ENCODE measurements around the gene GLDC.
"Not testable (repeated sequence)": the region's sequence is repeated elsewhere in the genome, so short reads cannot be mapped to it uniquely, and the experiment has no call there.

The GLDC gene

DNA sequence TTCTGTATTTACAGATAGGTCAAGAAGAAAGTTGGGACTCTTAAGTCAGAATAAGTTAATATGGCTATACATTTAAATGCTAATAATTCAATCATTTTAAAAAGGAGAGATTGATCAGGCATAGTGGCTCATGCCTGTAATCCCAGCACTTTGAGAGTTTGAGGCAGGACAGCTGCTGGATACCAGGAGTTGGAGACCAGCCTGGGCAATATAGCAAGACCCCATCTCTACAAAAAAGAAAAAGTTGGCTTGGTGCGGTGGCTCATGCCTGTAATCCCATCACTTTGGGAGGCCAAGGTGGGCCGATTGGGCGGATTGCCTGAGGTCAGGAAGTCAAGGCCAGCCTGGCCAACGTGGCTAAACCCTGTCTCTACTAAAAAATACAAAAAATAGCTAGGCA lies 15.0 kb upstream of the GLDC start:
- no peak for DNase-seq

DNA sequence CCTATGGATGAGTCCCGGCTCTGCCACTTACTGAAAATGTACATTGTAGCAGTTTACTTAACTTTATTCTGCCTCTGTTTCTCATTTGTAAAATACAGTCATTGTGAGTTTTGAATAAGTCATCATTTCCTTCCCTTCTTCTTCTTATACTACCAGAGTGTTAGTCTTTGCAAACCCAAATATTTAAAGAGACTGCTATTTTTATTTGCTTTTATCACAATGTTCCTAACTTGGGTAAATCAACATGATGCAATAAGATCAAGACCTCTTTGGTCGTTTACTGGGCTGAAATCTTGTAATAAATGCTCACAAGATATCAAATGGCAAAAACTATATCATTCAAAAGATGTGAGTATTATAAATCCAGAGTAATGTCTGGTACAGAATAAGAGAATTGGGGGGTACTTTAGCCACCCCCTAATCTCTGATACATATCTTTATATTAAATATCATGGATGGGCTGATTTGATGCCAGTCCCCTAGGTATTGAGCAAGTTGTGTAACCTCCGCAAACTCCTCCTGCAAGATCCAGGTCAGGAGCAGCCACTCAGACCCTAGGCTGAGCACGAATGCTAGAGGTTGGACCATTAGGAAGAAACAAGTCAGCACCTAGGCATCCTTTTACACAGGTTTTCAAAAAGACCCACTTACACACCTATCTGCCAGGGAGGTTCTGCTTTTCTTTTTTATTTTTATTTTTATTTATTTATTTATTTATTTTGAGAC lies 13.3 kb upstream of the GLDC start:
- DNase-seq, result no peak

DNA sequence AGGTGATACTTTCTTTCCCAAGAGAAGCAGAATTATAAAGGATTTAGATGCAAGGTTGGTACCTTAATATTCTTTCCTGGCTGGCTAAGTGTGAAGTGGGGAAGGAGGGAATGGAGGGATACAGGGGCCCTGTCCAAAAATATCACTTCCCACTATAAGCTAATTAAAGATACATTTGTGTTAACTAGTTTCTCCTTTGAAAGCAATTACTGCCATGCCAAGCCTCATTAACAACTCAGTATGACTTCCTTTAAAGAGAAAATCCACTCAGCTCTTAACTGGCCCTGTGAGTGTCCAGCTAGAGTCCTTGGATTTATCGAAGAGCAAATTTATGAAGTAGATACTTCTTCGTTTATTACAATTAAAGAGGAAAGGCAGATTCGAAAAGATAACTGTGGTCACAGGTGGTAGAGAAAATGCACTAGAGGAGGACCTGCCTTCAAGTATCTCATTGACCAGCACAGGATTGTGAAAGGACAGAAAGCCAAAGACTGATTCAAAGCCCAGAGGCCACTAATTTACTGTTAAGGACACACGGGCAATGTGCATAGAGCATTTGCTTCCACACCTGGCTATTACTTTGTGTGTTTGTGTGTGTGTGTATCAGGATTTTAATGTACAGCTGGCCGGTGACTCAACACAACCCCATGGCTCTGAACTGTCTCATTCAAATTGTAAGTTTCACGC lies 11.2 kb upstream of the GLDC start:
- DNase-seq, result no peak

DNA sequence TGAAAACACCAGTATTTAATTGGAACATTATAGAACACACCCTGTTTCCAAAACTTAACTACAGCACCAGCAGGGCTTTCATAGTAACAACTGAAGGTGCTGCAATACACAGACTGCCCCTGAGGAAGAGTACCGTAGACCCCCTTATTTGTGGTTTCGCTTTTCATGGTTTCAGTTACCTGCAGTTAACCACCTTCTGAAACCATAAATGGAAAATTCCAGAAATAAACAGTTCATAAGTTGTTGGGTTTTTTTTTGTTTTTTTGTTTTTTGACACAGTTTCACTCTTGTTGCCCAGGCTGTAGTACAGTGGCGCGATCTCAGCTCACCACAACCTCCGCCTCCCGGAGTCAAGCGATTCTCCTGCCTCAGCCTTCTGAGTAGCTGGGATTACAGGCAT lies 9.5 kb upstream of the GLDC start:
- DNase-seq, result no peak

DNA sequence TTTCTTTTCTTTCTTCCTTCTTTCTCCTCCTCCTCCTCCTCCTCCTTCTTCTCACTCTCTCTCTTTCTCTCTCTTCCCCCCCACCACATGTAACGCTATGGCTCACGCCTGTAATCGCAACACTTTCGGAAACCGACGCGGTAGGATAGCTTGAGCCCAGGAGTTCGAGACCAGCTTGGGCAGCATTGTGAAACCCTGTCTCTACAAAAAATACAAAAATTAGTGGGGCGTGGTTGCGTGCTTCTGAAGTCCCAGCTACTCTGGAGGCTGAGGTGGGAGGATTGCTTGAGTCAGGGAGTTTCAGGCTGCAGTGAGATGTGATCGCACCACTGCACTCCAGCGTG lies 736 bp upstream of the GLDC start:
- DNase-seq, result no peak

DNA sequence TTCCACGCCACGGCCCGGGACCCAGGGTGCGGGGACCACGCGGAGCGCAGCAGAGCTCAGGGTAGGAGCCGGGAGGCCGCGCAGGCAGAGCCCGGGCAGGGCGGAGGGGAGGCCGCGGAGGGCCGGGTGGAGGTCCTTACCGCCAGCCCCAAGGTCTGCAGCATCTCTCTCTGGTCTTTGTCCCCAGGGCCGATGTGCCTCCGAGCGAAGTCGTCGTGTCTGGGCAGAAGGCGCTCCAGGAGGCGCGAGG lies 499 bp downstream of the GLDC start:
- not testable (repeated sequence) for DNase-seq

DNA sequence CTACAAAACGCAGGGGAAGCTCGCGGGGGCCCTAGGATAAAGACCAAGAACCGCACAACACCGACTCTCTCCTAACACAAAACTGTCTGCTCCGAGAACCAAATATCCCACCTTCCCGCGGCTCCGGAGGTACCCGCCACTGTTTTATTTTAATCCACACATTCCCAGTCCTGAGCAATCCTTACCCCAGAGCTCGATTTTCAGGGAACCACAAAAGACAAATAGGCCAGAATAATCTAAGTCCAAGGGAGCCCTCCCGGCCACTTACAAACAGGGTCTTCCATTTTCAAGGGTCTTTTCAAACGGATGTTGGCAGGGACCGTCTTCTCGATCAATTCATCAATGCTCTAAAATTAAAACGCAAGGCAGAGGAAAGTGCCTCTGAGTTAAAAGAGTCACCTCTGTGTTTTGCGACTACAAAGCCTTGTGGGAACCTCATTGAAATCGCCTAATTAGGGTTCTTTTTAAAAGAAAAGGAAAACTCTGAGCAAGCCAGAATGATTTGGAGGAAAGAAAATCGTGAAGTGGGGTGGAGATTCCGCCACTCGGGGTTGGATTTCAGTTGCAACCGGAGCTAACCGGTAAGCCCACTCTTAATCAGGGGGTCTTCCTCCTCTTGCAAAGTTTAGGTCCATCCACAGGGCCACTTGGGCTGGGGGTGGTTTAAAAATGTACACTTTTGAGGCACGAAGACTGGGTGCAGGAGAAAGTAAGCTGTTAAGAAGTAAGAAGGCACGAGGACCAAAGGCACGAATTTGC lies 1.0 kb downstream of the GLDC start:
- DNase-seq, result no peak

DNA sequence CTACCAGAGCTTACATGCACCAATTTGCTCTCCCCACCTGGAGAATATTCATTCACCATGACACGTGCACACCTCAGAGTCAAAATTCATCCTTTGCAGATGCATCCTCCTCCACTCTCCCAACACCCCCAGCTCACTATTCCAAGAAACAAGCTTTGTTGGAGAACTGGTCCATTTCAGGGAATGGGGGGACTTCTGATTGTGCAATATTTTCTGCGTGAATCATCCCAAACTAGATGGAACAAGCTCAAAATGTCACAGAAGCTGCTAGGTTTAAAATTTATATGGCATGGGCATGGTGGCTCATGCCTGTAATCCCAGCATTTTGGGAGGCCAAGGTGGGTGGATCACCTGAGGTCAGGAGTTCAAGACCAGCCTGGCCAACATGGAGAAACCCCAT lies 3.6 kb downstream of the GLDC start:
- DNase-seq, result no peak

DNA sequence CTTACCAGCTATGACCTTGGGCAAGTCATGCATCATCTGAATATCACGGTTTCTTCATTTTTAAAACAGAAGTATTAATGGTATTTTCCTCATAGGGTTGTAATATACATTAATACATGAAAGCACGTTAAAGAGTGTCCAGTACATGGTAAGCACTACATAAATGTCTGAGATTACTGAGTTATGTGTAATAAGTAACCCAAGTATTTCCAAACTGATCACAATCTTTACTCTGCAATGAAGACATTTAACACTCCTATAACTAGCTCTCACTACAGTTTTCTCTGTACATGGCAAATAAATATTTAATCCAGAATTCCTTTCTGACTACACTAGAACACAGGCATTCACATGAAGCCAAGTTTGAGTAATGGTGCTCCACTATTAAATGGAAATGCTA lies 4.0 kb downstream of the GLDC start:
- DNase-seq, result no peak

DNA sequence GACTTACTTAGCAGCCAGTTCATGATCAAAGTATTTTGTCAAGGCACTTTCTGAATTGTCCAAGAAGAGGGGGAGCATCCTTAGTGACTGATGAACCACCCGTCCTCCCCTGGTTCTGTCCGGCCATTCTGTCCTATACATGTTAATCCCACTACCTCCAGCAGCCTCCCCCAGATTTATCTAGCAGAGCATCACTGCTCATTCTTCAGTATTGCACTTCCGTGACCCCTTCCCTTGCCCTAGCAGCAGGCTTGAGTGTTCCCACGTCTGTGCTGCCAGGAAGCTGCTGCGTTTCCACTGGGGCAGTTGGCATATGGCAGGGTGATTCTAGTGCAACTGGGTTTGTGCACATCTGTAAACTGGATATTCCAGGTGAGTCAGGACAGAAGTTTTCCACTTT lies 4.5 kb downstream of the GLDC start:
- DNase-seq, result no peak

DNA sequence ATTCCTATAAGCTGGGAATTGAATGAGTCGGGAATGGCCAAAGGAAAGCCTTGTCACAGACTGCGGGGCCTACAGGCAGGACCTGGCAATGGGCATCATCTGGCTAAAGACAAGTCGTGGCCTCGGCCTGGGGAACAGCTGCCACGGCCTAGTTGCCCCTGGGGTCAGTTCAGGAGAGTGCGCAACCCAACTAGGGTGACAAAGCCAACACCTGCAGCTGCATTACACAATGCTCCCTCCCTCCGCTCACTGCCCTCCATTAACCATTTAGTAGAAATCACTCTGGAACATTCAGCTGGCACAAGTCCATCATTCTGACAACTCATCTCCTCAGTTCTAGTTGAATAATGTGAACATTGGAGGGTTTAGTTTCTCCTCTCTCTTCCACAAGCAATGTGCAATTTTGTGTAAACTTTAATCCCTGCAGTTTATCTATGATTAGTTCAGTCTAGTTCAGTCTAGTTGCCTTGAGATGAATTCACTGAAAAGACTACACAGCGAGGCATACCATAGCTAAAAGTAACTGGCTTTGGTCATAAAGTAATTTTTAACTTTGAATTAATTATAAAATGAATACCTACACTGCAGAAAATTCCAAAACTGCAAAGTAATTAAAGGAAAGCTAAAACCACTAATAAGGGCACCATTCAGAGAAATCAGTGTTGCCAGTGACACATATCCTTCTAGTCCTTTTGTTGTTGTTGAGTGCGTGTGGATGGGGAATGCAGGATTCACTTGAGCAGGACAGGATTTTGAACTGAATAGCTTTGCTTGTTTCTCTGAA lies 5.1 kb downstream of the GLDC start:
- DNase-seq, result no peak

DNA sequence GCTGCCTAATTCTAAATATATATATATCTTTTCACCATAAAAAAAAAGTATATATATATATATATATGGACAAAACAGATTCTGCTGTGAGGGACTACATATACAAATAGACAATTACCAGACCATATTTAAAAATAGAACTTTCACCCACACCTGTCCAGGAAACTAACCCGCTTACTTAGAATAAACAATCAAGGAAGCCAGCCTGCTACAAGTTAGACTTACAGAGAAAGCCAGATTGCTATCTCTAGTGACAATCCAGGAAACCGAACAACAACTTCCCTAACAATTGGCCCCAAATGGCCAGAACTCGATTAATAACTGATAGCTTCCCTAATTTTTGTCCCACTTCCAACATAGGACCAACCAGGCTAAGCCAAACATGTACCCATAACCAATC lies 5.9 kb downstream of the GLDC start:
- no peak for DNase-seq

DNA sequence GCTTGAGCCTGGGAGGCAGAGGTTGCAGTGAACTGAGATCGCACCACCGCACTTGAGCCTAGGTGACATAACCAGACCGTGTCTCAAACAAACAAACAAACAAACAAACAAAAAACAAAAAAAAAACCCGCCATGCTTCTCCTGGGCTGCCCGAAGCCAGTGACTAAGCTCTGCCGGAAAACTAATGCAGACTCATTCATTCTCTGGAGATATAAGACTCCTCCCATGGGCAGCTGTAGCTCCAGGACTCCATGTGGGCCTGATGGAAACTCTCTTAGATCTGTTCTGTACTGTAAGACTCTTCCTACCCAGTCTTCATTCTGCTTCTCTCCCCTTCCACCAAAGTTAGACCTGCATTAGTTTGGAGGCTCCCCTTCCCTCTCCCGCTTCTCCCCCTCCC lies 11.1 kb downstream of the GLDC start:
- DNase-seq, result no peak

DNA sequence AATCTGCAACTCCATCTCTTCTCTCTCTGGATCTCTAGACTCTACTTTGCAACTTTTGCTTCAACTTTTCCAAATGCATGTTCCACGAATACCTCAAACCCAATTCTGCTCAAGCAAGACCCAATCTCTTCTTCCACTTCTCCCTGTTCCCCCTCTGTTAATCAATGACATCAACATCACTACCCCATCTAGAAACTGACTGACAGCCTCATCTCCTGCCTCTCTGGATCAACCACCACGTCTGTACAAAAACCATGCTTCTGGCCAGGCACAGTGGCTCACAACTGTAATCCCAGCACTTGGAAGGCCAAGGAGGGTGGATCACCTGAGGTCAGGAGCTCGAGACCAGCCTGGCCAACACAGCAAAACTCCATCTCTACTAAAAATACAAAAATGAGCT lies 12.2 kb downstream of the GLDC start:
- no peak for DNase-seq

DNA sequence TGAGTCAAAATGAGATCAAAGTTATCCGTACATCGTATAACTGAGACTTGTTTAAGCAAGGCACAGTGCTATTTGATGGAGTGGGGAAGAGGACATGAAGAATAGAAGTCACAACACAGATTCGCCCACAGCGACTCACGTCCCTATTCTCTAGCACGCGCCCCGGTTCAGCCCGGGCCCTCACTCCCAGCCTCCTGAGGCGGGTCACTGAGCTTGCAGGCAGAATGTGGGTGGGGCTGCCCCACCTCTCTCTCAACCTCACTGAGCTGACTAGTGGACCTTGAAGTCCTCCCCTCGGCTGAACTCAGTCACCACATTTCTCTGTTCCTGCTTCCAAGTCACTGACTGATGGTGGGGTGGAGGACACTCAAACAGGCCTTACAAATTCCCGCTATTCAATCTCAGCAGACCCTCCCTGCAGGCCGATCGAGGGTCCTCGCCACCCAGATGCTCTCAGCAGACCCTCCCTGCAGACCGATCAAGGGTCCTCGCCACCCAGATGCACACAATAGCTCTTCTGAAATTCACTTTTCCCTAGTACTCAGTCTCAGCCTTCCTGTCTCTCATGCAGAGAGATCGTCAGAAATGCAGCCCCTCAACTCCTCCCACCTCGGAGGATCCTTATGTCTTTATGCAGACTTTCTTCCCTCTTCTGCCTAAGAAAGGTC lies 12.9 kb downstream of the GLDC start:
- DNase-seq, result no peak

DNA sequence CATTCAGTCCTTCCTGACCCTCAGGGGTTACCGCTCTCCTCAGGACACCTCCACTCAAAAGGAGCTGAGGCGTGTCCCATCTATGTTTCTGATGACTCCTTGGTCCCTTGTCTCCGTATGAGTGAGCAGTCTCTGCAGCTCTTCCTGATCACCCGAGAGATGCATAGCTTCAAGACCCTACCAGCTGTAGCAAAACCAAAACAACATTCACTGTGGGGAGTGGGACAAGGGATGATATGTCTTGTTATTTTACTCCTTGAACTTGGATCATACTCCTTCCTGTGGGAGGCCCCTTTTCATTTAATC lies 14.4 kb downstream of the GLDC start:
- DNase-seq, result no peak

DNA sequence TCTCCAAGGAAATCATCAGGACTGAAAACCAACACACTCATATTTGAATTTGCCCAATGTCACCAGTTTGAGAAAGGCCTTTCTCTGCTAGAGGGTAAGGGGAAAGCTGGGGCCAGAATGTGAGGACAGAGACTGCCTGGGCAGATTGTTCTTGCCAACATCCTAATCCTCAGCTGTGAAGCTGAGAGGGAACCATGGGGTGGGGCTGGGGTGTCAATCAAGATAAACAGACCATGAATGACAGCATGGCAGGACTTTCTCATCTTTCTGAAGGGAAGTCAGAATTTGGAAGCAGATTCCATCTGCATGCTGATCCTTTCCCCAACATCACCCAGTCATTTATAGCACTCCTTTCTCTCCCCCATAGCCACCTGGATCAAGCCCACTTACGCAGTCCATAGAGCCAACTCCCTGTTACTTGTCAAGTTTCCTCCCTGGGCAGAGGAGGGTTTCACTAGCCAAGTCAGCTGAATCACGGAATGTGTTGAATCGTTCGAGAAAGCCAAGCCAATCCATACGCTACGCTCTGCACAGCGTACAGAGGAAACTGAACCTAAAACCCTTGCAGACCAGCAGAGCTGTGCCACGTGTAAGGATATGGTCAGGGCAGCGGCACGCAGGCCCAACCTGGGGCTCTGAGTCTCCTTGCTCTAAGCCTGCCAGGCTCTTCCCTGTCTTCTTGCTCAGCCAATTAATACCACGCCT lies 14.9 kb downstream of the GLDC start:
- DNase-seq, result no peak

DNA sequence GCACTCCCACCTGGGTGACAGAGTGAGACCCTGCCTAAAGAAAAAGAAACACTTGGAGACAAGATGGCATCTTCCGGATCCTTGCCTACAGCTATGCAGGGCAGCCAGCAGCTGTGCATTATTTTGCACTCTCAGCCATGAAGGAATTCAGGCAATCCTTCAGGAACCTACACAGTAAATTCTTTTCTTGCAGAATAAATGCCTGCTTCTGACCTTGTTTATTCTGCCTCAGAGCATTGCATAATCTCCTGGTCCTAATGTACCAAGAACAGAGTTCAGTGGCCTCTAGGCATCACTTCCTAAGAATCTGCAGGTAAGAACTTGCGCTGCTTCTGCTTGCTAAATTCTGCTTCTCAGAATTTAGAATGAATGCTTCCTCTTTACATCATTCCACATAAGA lies 16.8 kb downstream of the GLDC start:
- DNase-seq, result no peak

DNA sequence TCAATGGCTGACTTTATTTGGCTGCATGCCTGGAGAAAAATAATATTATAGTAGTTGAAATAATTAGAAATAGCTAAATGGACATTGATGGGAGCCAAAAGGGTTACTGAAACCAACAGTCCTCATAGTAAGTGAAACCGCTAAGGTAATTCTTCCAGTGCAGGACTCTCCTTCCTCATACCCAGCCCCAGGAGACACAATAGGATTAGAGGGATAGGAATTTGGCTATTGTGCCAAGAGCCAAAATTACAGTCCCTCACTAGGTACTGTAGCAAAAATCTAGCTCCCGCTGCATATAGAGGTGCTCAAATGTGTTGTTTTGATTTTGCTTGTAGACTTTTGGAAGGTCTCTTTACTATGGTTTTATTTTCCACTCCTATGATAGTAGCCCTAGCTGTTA lies 20.2 kb downstream of the GLDC start:
- DNase-seq, result no peak

DNA sequence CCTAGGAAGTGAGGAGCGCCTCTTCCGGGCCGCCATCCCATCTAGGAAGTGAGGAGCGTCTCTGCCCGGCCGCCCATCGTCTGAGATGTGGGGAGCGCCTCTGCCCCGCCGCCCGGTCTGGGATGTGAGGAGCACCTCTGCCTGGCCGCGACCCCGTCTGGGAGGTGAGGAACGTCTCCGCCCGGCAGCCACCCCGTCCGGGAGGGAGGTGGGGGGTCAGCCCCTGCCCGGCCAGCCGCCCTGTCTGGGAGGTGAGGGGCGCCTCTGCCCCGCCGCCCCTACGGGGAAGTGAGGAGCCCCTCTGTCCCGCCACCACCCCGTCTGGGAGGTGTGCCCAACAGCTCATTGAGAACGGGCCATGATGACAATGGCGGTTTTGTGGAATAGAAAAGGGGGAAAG lies 22.7 kb downstream of the GLDC start:
- not testable (repeated sequence) for DNase-seq

DNA sequence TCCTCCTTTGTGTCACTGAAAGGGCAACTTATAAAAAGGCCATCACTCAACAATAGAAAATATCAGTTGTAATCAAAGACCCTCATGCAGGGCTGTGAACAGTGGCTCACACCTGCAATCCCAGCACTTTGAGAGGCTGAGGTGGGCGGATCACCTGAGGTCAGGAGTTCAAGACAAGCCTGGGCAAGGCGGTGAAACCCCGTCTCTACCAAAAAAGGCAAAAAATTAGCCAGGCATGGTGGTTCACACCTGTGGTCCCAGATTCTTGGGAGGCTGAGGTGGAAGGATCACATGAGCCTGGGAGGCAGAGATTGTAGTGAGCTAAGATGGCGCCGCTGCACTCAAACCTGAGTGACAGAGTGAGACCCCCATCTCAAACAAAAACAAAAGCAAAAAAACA lies 24.7 kb downstream of the GLDC start:
- DNase-seq, result no peak

DNA sequence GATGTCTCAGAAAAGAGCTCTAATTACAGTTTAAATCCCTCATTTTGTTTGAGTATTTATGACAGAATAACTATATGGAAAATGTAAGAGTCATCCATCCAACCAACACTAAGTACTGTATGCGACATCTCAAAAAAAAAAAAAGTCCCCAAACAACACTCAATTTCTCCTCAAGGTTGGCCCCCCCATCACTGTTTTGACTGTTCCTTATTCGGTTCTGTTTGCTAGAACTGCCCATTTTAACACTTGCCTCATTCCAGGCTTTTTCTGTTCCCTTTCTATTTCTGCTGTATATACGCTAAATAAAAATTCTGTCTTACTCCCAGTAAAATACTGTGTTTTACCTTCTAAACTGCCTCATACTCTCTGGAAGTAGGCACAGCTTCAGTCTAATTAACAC lies 25.2 kb downstream of the GLDC start:
- no peak for DNase-seq

DNA sequence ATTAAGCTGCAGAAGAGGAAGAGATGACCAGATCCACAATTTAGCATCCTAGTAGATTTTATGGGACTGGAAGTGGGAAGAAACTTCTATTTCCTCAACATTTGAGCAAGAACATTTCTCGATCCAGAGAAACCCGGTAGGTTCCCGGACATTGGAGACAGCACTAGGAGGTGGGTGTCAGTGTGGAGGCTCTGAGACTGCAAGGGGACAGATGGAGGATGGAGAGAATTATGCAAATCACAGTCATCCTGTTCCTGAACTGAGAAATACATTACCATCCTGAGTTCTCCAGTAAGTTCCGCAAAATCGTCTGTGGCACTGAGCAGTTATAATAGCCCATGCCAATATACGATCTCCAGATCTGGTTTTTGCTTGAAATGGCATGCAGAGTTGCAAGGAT lies 25.6 kb downstream of the GLDC start:
- DNase-seq, result no peak
